ENCODE measurements around the gene HOXA5. TPM values are rescaled to one million over a fixed set of nuclear protein-coding genes. Genes with fewer than 3 reads are reported as not detected.

HOXA5 gene
- total and polyA plus RNA-seq, 10 of the 15 experiments (the other 5 are each of a cell fraction or from before 2014, with no cell fraction given) = 0.05 to 0.13 TPM; not detected in 8

DNA sequence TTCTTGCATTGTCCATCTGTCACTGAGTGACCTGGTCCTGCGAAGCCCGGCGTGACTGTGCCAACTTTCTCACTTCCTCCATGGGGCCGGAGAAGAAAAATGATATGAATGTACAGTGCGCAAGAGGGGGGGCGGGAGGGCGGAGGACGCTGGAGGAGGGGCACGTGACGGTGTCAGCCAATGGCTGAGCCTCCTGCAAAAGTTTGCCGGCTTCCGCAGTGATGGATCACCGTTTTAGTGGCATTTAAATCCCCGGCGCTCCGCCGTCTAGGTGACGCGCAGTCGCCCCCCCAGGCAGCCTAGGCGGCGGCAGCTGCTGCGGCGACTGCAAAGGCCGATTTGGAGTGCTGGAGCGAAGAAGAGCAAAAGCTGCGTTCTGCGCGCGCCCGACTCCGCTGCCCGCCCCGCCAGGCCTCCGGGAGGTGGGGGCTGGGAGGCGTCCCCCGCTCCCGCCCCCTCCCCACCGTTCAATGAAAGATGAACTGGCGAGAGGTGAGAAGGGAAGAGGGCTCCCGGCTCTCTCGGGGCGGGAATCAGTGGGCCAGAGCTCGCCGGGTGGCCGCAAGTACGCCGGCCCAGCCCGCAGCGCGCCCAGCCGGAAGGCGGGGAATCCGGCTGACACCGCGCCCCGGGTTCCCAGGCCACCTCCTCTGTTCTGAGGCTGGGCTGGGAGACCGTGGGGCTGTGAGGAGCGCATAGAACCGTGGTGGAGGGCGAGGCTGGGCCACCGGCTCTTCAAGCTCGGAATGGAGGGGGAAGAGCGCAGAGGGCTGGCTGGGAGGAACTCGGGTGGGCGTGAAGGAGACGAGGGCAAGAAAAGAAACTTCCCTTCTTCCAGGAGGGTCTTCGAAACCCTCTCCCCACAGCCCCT lies 47.3 kb downstream of the HOXA5 start, which contains the start of gene HOXA1 (continued):
- TF ChIP-seq EP300 (IDR thresholded peaks at IDR 0.05; ENCODE audit: borderline replicate concordance in 1 of 2, control insufficient read depth in 1 of 2, low read depth in 2 of 2, low read length in 2 of 2) (no peak), SREBF1 (IDR thresholded peaks at IDR 0.05; ENCODE audit: low read length) (no peak), ZZZ3 (IDR thresholded peaks at IDR 0.05; ENCODE audit: control insufficient read depth, insufficient read length, low read depth) (no peak), BCL11A (IDR thresholded peaks at IDR 0.05; ENCODE audit: low read depth, low read length) (0 out of 2 replicates have a peak, but pooled peaks have one; percentile 45), YY1 (IDR thresholded peaks at IDR 0.05; ENCODE audit: low read depth, low read length) (no peak), KDM1A (IDR thresholded peaks at IDR 0.05; ENCODE audit: borderline replicate concordance) (no peak), MEF2A (IDR thresholded peaks at IDR 0.05; ENCODE audit: insufficient read depth, low read depth, low read length) (no peak), KAT2A (conservative IDR thresholded peaks at IDR 0.05; ENCODE audit: control insufficient read depth, low read depth, low read length) (no peak), ZSCAN29 (IDR thresholded peaks at IDR 0.05) (no peak), JUND (IDR thresholded peaks at IDR 0.05; ENCODE audit: low read depth, low read length) (no peak), FOS (IDR thresholded peaks at IDR 0.05; ENCODE audit: borderline replicate concordance, extremely low read depth, insufficient read length) (peak; percentile 6), SIN3A (IDR thresholded peaks at IDR 0.05; ENCODE audit: low read depth, low read length) (no peak; the same call in 1 of the 2 replicates), MTA2 (IDR thresholded peaks at IDR 0.05; ENCODE audit: low read depth) (no peak), IKZF2 (IDR thresholded peaks at IDR 0.05) (no peak), CBFB (IDR thresholded peaks at IDR 0.05; ENCODE audit: low read depth) (no peak), RAD21 (IDR thresholded peaks at IDR 0.05; ENCODE audit: insufficient read depth, low read depth, low read length) (no peak), EED (IDR thresholded peaks at IDR 0.05; ENCODE audit: low read depth) (no peak)
- TF ChIP-seq, protein P1, sequence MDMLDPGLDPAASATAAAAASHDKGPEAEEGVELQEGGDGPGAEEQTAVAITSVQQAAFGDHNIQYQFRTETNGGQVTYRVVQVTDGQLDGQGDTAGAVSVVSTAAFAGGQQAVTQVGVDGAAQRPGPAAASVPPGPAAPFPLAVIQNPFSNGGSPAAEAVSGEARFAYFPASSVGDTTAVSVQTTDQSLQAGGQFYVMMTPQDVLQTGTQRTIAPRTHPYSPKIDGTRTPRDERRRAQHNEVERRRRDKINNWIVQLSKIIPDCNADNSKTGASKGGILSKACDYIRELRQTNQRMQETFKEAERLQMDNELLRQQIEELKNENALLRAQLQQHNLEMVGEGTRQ (IDR thresholded peaks at IDR 0.05; ENCODE audit: borderline replicate concordance, low read depth, low read length) = peak; percentile 85
- TF ChIP-seq, protein P2, sequence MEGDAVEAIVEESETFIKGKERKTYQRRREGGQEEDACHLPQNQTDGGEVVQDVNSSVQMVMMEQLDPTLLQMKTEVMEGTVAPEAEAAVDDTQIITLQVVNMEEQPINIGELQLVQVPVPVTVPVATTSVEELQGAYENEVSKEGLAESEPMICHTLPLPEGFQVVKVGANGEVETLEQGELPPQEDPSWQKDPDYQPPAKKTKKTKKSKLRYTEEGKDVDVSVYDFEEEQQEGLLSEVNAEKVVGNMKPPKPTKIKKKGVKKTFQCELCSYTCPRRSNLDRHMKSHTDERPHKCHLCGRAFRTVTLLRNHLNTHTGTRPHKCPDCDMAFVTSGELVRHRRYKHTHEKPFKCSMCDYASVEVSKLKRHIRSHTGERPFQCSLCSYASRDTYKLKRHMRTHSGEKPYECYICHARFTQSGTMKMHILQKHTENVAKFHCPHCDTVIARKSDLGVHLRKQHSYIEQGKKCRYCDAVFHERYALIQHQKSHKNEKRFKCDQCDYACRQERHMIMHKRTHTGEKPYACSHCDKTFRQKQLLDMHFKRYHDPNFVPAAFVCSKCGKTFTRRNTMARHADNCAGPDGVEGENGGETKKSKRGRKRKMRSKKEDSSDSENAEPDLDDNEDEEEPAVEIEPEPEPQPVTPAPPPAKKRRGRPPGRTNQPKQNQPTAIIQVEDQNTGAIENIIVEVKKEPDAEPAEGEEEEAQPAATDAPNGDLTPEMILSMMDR (IDR thresholded peaks at IDR 0.05 in 2 of 3, conservative IDR thresholded peaks at IDR 0.05 in 1 of 3; ENCODE audit: control insufficient read depth in 2 of 3, extremely low read depth in 1 of 3, insufficient read depth in 1 of 3, low read depth in 3 of 3, low read length in 3 of 3) = no peak; a peak in 1 of 6 replicates
- TF ChIP-seq, protein P3, sequence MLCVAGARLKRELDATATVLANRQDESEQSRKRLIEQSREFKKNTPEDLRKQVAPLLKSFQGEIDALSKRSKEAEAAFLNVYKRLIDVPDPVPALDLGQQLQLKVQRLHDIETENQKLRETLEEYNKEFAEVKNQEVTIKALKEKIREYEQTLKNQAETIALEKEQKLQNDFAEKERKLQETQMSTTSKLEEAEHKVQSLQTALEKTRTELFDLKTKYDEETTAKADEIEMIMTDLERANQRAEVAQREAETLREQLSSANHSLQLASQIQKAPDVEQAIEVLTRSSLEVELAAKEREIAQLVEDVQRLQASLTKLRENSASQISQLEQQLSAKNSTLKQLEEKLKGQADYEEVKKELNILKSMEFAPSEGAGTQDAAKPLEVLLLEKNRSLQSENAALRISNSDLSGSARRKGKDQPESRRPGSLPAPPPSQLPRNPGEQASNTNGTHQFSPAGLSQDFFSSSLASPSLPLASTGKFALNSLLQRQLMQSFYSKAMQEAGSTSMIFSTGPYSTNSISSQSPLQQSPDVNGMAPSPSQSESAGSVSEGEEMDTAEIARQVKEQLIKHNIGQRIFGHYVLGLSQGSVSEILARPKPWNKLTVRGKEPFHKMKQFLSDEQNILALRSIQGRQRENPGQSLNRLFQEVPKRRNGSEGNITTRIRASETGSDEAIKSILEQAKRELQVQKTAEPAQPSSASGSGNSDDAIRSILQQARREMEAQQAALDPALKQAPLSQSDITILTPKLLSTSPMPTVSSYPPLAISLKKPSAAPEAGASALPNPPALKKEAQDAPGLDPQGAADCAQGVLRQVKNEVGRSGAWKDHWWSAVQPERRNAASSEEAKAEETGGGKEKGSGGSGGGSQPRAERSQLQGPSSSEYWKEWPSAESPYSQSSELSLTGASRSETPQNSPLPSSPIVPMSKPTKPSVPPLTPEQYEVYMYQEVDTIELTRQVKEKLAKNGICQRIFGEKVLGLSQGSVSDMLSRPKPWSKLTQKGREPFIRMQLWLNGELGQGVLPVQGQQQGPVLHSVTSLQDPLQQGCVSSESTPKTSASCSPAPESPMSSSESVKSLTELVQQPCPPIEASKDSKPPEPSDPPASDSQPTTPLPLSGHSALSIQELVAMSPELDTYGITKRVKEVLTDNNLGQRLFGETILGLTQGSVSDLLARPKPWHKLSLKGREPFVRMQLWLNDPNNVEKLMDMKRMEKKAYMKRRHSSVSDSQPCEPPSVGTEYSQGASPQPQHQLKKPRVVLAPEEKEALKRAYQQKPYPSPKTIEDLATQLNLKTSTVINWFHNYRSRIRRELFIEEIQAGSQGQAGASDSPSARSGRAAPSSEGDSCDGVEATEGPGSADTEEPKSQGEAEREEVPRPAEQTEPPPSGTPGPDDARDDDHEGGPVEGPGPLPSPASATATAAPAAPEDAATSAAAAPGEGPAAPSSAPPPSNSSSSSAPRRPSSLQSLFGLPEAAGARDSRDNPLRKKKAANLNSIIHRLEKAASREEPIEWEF (IDR thresholded peaks at IDR 0.05; ENCODE audit: insufficient replicate concordance, low read depth, low read length) = no peak
- TF ChIP-seq, protein P4, sequence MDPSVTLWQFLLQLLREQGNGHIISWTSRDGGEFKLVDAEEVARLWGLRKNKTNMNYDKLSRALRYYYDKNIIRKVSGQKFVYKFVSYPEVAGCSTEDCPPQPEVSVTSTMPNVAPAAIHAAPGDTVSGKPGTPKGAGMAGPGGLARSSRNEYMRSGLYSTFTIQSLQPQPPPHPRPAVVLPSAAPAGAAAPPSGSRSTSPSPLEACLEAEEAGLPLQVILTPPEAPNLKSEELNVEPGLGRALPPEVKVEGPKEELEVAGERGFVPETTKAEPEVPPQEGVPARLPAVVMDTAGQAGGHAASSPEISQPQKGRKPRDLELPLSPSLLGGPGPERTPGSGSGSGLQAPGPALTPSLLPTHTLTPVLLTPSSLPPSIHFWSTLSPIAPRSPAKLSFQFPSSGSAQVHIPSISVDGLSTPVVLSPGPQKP (IDR thresholded peaks at IDR 0.05; ENCODE audit: low read depth, low read length) = no peak
